NCI-H2107 treated with DMSO at 0.1 percent for 48 hours (cell line): ENCODE data around the gene TNFRSF8.
"Not testable (repeated sequence)": the region's sequence is repeated elsewhere in the genome, so short reads cannot be mapped to it uniquely, and the experiment has no call there.

ENCODE experiments used
- DNase-seq: peaks from one replicate; lab custom pipeline; 2025; ENCODE audit not compliant: unreplicated experiment; lab: John Stamatoyannopoulos, UW

The TNFRSF8 gene

DNA sequence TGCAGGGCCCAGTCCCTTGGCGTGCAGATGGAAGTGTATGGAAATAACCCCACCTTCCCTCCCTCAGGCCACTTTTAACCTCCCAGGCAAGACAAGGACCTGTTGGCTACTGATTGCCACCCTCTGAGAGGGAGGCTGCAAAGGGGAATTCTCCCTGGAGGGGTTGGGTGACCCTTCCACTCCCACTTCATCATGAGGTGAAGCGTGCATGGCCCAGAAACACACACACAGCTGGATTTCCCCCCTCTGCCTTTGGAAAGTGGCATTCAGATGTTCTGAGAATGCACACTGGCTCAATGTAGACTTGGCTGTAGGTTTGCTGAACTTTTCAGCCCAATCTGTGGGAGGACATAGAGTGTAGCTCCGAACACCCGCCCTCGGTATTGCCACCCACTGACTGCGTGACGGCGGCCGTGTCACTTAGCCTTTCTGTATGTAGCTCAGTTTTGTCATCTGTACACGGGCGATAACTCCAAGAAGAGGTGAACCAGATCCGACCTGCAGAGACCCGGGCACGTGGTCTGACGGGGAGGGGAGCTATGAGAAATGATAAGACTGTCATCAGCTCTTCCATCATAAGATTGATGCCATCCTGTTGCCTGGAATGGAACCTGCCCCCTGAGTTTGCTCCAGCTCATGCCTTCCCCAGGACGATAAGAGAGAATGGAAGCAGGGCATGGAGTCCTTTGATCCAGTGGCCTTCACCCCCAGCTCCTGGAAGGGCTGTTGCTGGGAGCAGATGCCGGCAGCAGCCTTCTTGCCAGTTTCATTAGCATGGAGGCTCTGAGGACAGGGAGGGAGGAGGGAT is 24.5 kb upstream of the TNFRSF8 start:
- DNase-seq: no peak

DNA sequence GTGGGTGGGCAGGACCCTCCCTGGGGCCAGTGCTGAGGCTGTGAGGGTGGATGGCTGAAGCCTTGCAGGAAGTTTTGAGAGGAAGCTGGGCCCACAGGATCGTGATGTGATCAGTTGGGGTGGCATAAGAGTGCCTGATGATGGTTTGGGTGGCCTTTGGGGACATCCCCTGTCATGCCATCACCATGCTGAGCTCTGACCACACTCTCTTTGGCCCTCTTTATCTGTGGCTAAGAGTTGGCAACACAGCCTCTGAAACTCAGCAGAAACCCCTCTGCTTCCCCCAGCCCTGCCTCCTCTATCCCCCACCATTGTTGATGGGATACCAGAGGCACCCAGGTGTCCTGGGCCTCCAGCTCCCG is 24.0 kb upstream of the TNFRSF8 start:
- no peak for DNase-seq

DNA sequence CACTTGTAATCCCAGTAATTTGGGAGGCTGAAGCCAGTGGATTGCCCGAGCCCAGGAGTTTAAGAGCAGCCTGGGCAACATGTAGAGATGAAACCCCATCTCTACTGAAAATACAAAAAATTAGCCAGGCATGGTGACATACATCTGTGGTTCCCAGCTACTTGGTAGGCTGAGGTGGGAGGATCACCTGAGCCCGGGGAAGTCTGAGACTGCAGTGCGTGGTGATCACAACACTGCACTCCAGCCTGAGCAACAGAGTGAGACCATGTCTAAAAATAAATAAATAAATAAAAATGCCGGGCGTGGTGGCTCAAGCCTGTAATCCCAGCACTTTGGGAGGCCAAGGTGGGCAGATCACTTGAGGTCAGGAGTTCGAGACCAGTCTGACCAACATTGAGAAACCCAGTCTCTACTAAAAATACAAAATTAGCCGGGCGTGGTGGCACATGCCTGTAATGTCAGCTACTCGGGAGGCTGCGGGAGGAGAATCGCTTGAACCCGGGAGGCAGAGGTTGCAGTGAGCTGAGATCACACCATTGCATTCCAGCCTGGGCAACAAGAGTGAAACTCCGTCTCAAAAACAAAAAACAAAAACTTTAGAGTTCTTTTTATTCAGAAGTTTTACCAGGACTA is 23.2 kb upstream of the TNFRSF8 start:
- DNase-seq: not testable (repeated sequence)

DNA sequence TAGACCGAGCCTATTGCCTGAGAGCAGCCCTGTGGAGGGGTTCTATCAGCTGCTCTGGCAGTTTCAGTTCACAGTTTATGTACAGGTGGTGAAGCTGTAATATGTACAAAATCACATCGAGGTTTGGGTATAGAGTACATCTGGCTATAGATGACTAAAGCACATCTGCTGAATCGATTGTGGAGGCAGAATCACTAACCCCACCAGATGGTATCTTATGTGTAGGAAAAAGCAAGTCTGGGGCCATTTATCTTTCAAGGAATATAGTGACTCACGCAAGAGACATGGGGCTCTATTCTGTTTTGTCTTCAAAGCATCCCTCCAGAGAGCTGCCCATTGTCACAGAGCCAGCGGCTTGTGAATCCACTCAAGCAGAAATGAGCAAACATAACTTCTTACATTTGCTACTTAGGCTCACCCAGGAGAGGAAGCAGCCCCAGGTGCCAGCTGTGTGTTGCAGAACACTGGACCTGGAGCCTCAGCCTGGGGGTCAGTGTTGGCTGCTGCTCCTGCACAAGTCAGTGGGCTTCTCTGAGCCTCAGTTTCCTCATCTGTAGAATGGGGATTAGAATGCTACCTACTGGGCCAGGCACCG is 22.5 kb upstream of the TNFRSF8 start:
- DNase-seq: peak; percentile 53

DNA sequence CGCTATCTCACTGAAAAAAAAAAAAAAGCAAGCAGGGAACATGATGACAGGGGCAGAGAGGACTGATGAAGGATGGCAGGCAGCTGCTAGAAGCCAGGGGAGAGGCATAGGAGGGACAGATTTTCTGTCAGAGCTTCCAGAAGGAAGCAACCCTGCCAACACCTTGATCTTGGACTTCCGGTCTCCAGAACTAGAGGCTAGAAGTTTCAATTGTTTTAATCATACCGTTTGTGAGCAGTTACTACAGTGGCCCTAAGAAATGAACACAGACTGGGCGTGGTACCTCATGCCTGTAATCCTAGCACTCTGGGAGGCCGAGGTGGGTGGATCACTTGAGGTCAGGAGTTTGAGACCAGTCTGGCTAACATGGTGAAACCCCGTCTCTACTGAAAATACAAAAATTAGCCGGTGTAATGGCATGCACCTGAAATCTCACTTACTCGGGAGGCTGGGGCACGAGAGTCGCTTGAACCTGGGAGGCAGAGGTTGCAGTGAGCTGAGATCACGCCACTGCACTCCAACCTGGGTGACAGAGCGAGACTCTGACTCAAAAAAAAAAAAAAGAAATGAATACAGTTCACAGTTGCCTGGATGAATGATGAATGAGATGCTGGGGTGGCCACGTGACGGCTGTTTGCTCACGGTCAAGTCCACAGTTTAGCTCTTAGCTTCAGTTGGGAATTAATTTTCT is 18.8 kb upstream of the TNFRSF8 start:
- not testable (repeated sequence) for DNase-seq

DNA sequence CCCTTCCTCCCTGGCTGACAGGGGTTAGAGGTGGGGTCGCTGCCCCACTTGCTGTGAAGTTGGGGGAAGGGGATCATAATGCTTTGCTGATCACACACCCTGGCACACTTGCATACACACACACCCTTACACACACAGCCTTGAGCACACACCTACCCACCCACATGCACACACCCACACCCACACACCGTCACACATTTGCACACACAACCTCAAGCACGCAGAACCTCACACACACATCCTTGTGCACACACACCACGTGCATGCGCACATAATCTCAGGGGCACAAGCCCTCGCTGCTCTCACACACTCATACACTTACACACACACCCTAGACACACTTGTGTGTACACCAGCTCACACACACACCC is 16.4 kb upstream of the TNFRSF8 start:
- no peak for DNase-seq

DNA sequence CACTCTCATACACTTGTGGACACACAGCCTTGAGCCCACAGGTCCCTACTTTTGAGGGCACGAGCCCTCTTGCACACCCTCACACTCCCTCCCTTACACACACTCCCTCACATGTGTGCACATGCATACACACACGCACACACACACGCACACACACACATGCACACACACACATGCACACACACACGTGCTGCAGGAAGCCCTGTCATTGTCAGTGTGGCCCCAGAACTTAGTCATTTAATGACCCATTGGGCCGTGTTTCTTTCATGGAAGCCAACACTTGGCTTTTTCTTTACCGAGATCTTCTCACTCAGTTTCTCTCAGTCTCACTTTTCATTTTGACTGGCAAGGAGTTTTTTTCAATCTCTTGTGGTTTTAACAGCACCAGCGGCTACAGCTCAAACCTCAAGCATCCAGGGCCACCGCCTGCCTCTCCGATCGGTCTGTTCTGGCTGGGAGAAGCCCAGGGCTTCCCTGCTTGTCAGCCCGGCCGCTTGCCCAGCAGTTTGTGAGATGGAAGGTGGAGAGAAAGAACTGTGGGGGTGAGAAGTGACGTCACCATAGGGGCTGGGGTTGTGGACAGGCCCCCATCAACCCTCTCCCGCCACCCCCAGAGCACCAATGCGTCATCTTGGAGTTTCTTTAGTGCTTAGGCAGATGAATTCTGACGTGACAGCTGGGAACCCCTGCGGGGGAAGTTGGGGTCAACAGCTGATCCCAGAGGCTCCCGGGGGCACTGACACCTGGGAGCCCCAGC is 15.8 kb upstream of the TNFRSF8 start:
- DNase-seq: no peak

DNA sequence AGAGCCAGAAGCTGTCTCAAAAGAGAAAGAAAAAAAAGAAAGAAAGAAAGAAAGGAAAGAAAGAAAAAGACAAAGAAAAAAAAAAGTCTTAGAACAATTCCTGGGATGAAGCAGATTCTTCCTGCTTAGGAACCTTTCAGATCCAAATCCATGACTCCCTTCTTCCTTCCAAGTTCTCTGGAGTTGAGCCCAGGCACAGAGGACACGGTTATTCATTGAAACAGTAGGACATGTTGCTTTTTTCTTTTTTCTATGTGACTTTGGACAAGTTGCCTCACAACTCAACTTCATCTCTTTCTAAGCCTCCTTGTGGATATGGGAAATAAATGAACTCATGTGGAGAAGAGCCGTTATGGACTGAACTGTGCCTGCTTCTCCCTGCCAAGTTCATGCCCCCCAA is 14.7 kb upstream of the TNFRSF8 start:
- DNase-seq: no peak

DNA sequence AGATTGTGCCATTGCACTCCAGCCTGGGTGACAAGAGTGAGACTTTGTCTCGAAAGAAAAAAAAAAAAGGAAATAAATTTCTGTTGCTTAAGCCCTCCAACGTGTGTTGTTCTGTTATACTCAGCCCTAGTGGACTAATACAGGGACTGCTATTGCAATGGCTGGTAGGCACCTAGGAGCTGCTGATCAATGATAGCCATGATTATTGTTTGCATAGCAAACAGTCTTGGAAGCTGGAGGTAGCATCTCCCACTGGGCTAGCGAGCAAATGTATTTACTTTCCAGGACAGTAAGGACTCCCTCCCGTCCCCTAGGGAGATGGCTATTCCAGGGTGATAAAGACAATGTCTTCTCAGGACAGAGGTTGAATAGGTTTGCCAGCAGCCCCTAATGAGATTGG is 13.5 kb upstream of the TNFRSF8 start:
- DNase-seq: no peak

DNA sequence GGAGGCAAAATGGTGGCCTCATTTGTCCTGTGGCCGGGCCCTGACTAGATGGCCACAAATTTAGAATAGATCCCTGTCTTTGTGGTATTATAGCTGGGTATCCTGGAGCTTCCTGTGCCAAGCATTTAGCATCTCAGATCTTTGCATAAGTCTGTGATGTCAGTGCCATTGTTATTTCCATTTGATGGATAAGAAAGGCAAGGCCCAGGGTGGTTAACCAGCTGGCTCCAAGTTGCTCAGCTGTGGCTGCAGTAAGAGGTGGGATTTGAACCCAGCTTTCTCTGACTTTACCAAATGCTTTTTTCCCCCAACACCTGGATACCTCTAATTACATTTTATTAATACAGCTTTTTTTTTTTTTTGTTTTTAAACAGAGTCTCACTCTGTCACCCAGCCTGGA is 11.7 kb upstream of the TNFRSF8 start:
- DNase-seq: no peak

DNA sequence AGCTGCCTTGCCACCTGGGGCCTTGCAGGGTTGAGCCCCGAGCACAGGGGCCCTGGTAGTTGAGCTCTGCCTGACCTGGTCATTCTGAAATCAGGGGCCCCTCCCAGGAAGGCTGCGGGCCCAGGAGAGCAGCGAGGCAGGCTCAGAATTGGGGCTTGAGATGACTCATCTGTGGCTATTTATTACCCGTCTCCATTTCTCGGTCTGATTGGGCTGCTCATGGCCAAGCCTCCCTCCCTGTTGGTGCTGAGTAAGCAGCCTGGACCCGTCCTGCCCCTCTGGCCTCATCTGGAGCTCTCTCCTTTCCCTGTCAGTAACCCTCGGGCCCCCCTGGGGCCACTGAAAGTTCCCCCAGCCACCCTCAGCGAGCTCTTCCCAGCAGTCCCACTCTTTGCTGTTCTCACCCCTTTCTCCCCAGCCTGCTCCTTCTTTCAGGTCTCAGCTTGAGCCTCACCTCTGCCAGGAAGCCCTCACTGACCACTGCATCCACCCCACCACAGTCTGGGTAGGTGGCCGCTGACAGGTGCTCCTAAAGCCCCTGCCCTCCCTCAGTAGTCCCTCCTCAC is 11.0 kb upstream of the TNFRSF8 start:
- no peak for DNase-seq

DNA sequence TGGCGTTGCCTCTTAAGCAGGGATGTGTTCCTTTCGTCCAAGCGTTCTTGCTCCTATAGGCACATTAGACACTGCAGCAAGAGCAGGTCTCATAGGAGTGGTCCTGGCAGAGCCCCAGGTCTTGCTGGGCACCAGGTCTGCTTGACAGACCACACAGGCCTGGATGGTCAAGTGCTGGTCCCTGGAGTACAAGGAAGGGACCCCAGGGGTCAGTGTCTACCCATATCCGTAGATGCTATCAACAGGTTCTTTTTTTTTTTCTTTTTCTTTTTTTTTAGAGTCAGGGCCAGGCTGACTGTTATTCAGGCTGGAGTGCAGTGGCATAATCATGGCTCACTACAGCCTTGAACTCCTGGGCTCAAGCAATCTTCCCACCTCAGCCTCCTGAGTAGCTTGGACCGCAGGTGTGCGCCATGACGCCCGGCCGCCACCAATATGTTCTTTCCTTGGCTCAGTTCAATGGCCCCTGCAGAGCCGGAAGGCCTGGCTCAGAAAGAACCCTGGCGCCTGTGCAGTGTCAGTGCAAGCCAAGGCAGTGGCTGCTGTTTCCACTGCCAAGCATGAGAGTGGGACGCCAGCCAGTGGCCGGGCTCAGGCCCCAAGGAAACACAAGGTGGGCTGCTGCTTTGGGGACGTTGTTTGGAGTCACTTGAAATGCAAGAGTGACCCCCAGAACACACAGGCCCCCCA is 10.0 kb upstream of the TNFRSF8 start:
- no peak for DNase-seq

DNA sequence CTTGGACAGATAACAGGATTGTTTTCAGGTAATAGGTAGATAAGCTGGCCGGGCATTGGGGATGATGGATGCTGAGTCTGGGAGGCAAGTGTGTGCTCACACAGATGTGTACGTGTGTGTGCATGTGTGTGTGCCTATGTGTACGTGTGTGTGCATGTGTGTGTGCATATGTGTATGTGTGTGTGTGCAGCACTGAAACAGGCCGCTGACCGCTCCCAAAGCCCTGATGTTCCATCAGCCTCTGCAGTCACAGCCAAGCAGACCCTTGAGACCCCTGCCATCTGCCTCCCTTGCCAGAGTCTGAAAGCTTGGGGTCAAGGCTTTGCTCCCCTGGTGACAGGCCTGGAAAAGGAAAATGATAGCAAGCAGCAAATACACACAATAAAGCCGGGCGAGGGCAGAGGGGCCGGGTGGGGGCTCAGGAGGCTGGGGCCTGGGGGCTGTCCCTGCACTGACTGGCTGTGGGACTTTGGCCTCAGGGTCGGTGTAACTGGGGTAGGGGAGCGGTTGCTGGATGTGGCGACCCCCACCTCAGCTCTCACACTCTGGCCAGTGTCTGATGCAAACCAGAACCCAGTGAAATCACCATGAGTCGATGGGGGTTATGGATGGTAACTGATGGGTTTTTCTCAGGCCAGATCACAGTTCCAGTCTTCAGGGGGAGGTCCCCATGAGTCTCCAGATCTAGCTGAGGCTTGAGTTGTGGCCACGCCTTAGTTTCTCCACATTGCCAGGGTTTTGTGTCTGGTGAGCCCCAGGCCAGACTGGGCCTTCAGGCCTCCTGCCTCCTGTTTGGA is 9.2 kb upstream of the TNFRSF8 start:
- DNase-seq: no peak

DNA sequence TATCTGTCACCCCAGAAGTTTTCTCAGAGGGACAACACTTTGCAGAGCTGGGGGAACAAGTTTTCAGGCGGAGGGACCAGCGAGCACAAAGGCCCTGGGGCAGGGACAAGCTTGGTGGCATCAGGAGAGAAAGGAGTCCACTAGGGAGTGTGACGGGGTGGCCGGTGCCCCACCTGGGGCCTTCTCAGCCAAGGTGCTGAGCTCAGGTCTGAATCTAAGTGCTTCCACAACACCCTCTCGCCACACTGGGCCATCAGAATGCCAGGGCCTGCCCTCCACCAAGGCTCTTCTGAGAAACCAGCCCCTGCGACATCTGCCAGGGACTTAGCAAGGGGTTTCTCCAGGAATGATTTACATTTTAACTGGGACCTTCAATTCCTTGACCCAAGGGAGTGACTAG is 7.8 kb upstream of the TNFRSF8 start:
- no peak for DNase-seq

DNA sequence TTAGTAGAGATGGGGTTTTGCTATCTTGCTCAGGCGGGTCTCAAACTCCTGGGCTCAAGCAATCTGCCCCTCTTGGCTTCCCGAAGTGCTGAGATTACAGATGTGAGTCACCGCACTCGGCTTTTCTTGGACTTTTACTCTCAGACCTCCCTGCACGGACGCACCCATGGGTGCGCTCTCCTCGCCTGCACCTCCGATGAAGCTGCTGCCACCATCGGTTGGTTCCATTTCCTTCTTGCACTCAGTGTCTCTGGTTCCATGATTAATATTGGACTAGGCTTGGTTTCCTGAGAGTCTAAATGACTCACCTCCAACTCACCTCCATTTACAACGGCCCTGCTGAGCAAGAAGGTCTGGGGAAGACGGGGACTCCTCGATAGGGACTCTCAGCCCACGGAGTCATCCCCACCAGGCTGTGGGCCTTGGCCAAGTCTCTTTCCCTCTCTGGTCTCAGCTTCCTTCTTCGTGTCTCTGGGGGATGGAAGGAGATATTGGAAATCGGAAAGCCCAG is 6.7 kb upstream of the TNFRSF8 start:
- no peak for DNase-seq

DNA sequence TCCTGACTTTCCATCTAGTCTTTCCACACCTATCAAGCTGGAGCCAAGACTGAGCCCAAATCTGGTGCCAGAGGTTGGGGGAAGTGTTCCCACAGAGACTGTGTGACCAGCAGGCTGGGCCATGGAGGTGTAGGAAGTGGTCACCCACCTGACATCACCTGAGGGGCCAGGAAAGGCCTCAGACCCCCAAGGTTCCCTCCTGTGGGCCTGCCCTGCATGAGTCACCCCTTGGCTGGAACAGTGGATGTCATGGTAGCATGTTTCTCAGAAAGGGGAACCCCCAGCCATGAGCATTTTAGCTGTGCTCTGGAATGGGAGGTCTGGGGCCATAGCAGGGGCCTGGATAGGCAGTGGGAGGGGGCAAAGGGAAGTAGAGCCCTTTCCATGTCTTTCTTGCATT is 5.7 kb upstream of the TNFRSF8 start:
- no peak for DNase-seq

DNA sequence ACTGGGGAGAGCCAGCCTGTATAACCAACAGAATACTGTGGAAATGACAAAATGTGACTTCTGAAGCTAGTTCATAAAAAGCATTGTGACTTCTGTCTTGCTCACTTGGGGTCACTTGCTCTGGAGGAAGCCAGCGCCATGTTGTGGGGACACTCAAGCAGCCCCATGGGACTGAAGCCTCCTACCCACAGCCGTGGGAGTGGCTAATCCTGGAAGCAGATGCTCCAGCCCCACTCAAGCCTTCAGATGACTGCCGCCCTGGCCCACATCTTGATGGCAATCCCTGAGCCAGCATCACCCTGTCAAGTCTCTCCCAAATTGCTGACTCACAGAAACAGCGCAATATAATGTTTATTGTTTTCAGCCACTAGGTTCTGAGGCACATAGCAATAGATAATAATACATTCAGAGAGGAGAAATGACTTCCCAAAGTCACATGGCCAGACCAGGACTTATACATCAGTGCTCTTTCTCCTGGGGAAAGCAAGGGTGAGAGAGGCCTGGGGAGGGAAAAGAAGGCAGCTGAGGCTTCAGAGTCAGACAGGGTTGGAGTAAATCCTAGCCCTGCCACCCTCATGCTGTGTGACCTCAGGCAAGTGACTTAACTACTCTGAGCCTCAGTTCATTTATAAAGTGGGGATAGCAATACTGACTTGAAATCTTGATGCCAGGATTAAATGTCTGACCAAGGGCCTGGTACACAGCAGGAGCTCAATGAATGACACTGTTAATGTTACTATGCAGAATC is 5.0 kb upstream of the TNFRSF8 start:
- DNase-seq: no peak

DNA sequence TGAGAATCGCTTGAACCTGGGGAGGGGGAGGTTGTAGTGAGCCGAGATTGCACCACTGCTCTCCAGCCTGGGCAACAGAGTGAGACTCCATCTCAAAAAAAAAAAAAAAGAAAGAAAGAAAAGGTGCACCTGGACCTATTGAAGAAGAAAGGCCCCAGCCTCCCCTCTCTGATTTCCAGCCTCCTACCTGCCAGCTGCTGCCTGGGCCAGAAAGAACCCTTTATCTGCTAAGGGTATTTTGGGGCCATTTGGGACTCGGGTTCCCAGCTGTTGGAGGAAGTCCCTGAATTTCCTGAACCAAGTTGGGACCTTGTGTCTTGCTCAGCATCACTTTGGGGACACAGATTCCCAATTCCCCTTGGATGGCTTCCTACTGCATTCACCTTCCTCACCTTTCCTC is 3.9 kb upstream of the TNFRSF8 start:
- no peak for DNase-seq
